Esophagus muscularis mucosa (tissue), 4 donors: ENCODE data around the gene LMOD2. TPM values are rescaled to one million over a fixed set of nuclear protein-coding genes. Genes with fewer than 3 reads are reported as not detected.

ENCODE experiments used
- DNase-seq: peaks from one replicate; pipeline ENCODE4 v3.0.0-alpha.2; 2017; ENCODE audit errors: extremely low spot score
- H3K27ac ChIP-seq, 4 donors: fragments of 200-600 bp; sonication (generic); replicated peaks in 1 of 4; 1 replicate in 3 of 4; 2 replicates in 1 of 4; pipeline ENCODE4 v1.5.1; 2016 to 2019; ENCODE audit warnings: mild to moderate bottlenecking in 1 of 4
- H3K27me3 ChIP-seq, 4 donors: fragments of 200-600 bp; sonication (generic); one replicate each; pipeline versions ENCODE4 v1.5.1 to v1.6.0; 2016 to 2019
- H3K36me3 ChIP-seq, 4 donors: fragments of 200-600 bp; sonication (generic); one replicate each; pipeline ENCODE4 v1.5.1; 2016 to 2019
- H3K4me1 ChIP-seq, 4 donors: fragments of 200-600 bp; sonication (generic); one replicate each; pipeline ENCODE4 v1.5.1; 2016 to 2019
- H3K4me3 ChIP-seq, 4 donors: fragments of 200-600 bp; sonication (generic); 1 replicate in 2 of 4; 2 replicates in 2 of 4; pipeline ENCODE4 v1.5.1; 2016 to 2019; ENCODE audit warnings: mild to moderate bottlenecking in 4 of 4, moderate library complexity in 1 of 4
- H3K9me3 ChIP-seq, 4 donors: fragments of 200-600 bp; sonication (generic); 1 replicate in 3 of 4; 2 replicates in 1 of 4; pipeline ENCODE4 v1.5.1; 2016 to 2019
- CTCF ChIP-seq, 3 experiments: fragments of 200-600 bp in 2 of 3; fragments of 450-650 bp in 1 of 3; sonication (generic) in 2 of 3; IDR thresholded peaks; one replicate each; pipeline ENCODE4 v1.5.1; 2017 to 2019; ENCODE audit warnings: antibody characterized with exemption in 3 of 3, mild to moderate bottlenecking in 2 of 3, moderate library complexity in 1 of 3
- EP300 ChIP-seq: sonication (generic); formaldehyde crosslinking; IDR thresholded peaks from one replicate; pipeline ENCODE4 v1.6.1; 2017; ENCODE audit warnings: antibody characterized with exemption
- POLR2A ChIP-seq: fragments of 450-650 bp; IDR thresholded peaks from one replicate; pipeline ENCODE4 v1.6.1; 2017; ENCODE audit warnings: antibody characterized with exemption, moderate library complexity, mild to moderate bottlenecking, low read depth
- POLR2AphosphoS5 ChIP-seq, 2 donors: sonication (generic); formaldehyde crosslinking; IDR thresholded peaks; one replicate each; pipeline ENCODE4 v1.6.1; 2017; ENCODE audit warnings: antibody characterized with exemption in 2 of 2
- WGBS: methylation state at CpG from one replicate; pipeline ENCODE4 v1.1.5; 2018; 5-methylcytosine and 5-hydroxymethylcytosine counted together
- intact Hi-C: fragments of 100-400 bp; cut with DNase I; formaldehyde crosslinking; loops from one replicate; pipeline ENCODE4 v1.15.1; 2023
- total RNA-seq, 4 donors: library from RNA; depleted of rRNA; stranded (reverse); fragments of >200 nt; gene quantifications; one replicate each; pipeline versions ENCODE4 v1.1.0 to v1.2.1, GENCODE V29; 2016

The LMOD2 gene
- total RNA-seq, 4 donors from 2014 or later, result not detected

- H3K36me3 ChIP-seq, result no peaks in the 10 kb centered on the region
- H3K9me3 ChIP-seq, result no peaks in the 10 kb centered on the region
- H3K27me3 ChIP-seq, result no peaks in the 10 kb centered on the region
- no peak for TF ChIP-seq CTCF (IDR thresholded peaks at IDR 0.05)
- no peak for TF ChIP-seq POLR2A
- TF ChIP-seq POLR2AphosphoS5 (IDR thresholded peaks at IDR 0.05), result no peak
- no peak for TF ChIP-seq EP300
- intact Hi-C loops, result no loop called here
- WGBS, result 95% methylated on average over 5 of the region's 5 CpGs
- H3K4me1 ChIP-seq, result peaks cover 17 to 24% (median 19%) of the 10 kb centered on the region in 4 donors
- H3K27ac ChIP-seq, result no peak overlapping the region
- no peak for DNase-seq
- no peak overlapping the region for H3K4me3 ChIP-seq
Measured at GRCh38 chr7:123673137-123673732, 17.6 kb downstream of the LMOD2 start.

GRCh38 chr7:123673752-123674398 lies 18.2 kb downstream of the LMOD2 start:
- Histone ChIP-seq H3K4me1 (peaks cover 18 to 24% (median 20%) of the 10 kb centered on the region in 4 donors), H3K36me3 (no peaks in the 10 kb centered on the region), H3K27me3 (no peaks in the 10 kb centered on the region), H3K4me3 (no peak overlapping the region), H3K9me3 (no peaks in the 10 kb centered on the region), H3K27ac (peak overlapping the region in 1 of 4 donors; percentile 11)
- TF ChIP-seq EP300 (no peak), POLR2AphosphoS5 (IDR thresholded peaks at IDR 0.05) (no peak), POLR2A (no peak), CTCF (IDR thresholded peaks at IDR 0.05) (no peak)
- intact Hi-C loops, result no loop called here
- no peak for DNase-seq
- 91% methylated on average over 3 of the region's 3 CpGs for WGBS

GRCh38 chr7:123674399-123675180 lies 18.9 kb downstream of the LMOD2 start:
- no peak for DNase-seq
- intact Hi-C loops, result no loop called here
- Histone ChIP-seq H3K27me3 (no peaks in the 10 kb centered on the region), H3K4me3 (no peak overlapping the region), H3K36me3 (no peaks in the 10 kb centered on the region), H3K9me3 (no peaks in the 10 kb centered on the region), H3K4me1 (peaks cover 18 to 28% (median 22%) of the 10 kb centered on the region in 4 donors), H3K27ac (peak overlapping the region in 3 of 4 donors; percentile 11 to 20 (median 12))
- 42% methylated on average over 2 of the region's 2 CpGs for WGBS
- no peak for TF ChIP-seq POLR2AphosphoS5 (IDR thresholded peaks at IDR 0.05)
- TF ChIP-seq EP300, result no peak
- no peak for TF ChIP-seq CTCF (IDR thresholded peaks at IDR 0.05)
- no peak for TF ChIP-seq POLR2A

- no peaks in the 10 kb centered on the region for H3K9me3 ChIP-seq
- H3K4me3 ChIP-seq, result no peak overlapping the region
- DNase-seq, result no peak
- no peaks in the 10 kb centered on the region for H3K27me3 ChIP-seq
- H3K27ac ChIP-seq, result peak overlapping the region in 2 of 4 donors; percentile 12 to 20
- intact Hi-C loops, result no loop called here
- TF ChIP-seq POLR2AphosphoS5 (IDR thresholded peaks at IDR 0.05) (no peak), POLR2A (no peak), CTCF (IDR thresholded peaks at IDR 0.05) (no peak), EP300 (no peak)
- peaks cover 18 to 28% (median 22%) of the 10 kb centered on the region in 4 donors for H3K4me1 ChIP-seq
- H3K36me3 ChIP-seq, result no peaks in the 10 kb centered on the region
Measured at GRCh38 chr7:123675181-123675473, 19.5 kb downstream of the LMOD2 start.
